Common myeloid progenitor, CD34-positive (primary cell): ENCODE results near the gene ZFR.
A peak's percentile ranks its signal among the peaks of the same experiment; 100 is the strongest.
"Not testable (repeated sequence)": the region's sequence is repeated elsewhere in the genome, so short reads cannot be mapped to it uniquely, and the experiment has no call there.

Experiments
- CTCF ChIA-PET: fragments of 350-600 bp; sonication (Branson Sonifier 250); formaldehyde crosslinking; loops from one replicate; lab custom pipeline; 2021; ENCODE audit warnings: antibody characterized with exemption; lab: Charles Lee
- POLR2A ChIA-PET: fragments of 350-600 bp; sonication (Branson Sonifier 250); formaldehyde crosslinking; loops from one replicate; lab custom pipeline; 2021; ENCODE audit warnings: antibody characterized with exemption; lab: Charles Lee
- DNase-seq, 3 donors: peaks; one replicate each; pipeline versions ENCODE4 v3.0.0 to v3.0.0-alpha.2; 2013
- H3K27ac ChIP-seq, 2 experiments: 1 replicate in 1 of 2; 2 replicates in 1 of 2; pipeline ENCODE4 v1.7.0; 2013; ENCODE audit warnings: inconsistent platforms in 2 of 2, low read length in 2 of 2, mild to moderate bottlenecking in 2 of 2, low read depth in 1 of 2, moderate library complexity in 1 of 2; ENCODE audit not compliant: severe bottlenecking in 2 of 2, insufficient read depth in 1 of 2, poor library complexity in 1 of 2
- H3K27me3 ChIP-seq, 5 experiments: replicated peaks in 2 of 5; 1 replicate in 3 of 5; 2 replicates in 2 of 5; pipeline versions ENCODE4 v1.6.1 to v1.7.0; 2013; ENCODE audit warnings: low read length in 4 of 5, mild to moderate bottlenecking in 2 of 5, moderate library complexity in 2 of 5, inconsistent platforms in 1 of 5; ENCODE audit not compliant: insufficient read depth in 5 of 5, control insufficient read depth in 4 of 5
- H3K36me3 ChIP-seq, 4 experiments: 1 replicate in 2 of 4; 2 replicates in 2 of 4; pipeline versions ENCODE4 v1.6.1 to v1.7.0; 2013; ENCODE audit warnings: low read length in 3 of 4, control low read depth in 1 of 4, mild to moderate bottlenecking in 1 of 4; ENCODE audit not compliant: control insufficient read depth in 4 of 4, insufficient read depth in 4 of 4
- H3K4me1 ChIP-seq, 4 experiments: 1 replicate in 3 of 4; 2 replicates in 1 of 4; pipeline versions ENCODE4 v1.6.1 to v1.7.1; 2013; ENCODE audit warnings: low read length in 3 of 4, mild to moderate bottlenecking in 3 of 4, control low read depth in 1 of 4, inconsistent platforms in 1 of 4, moderate library complexity in 1 of 4; ENCODE audit not compliant: control insufficient read depth in 4 of 4, insufficient read depth in 4 of 4; ENCODE audit errors: control extremely low read depth in 1 of 4
- H3K4me3 ChIP-seq, 7 experiments: 1 replicate in 4 of 7; 2 replicates in 3 of 7; pipeline versions ENCODE4 v1.5.1 to v1.7.0; 2013; ENCODE audit warnings: mild to moderate bottlenecking in 7 of 7, low read length in 6 of 7, moderate library complexity in 6 of 7, inconsistent platforms in 2 of 7, low read depth in 2 of 7, control low read depth in 1 of 7; ENCODE audit not compliant: insufficient read depth in 4 of 7, control insufficient read depth in 1 of 7; ENCODE audit errors: extremely low read depth in 1 of 7
- H3K9me3 ChIP-seq, 5 experiments: 1 replicate in 4 of 5; 2 replicates in 1 of 5; pipeline versions ENCODE4 v1.6.1 to v1.7.1; 2013; ENCODE audit warnings: low read length in 4 of 5, mild to moderate bottlenecking in 2 of 5, inconsistent platforms in 1 of 5, low read depth in 1 of 5, moderate library complexity in 1 of 5; ENCODE audit not compliant: control insufficient read depth in 4 of 5, insufficient read depth in 2 of 5; ENCODE audit errors: control extremely low read depth in 1 of 5
- WGBS: methylation state at CpG from one replicate; pipeline ENCODE4 v1.1.5; 2013; ENCODE audit not compliant: insufficient coverage; 5-methylcytosine and 5-hydroxymethylcytosine counted together

ZFR gene

GRCh38 chr5:32403760-32404159 lies 40.8 kb downstream of the ZFR start:
- Histone ChIP-seq H3K27me3 (no peaks in the 10 kb centered on the region), H3K36me3 (peaks cover 38 to 90% (median 69%) of the 10 kb centered on the region in 4 experiments), H3K27ac (no peak overlapping the region), H3K9me3 (no peaks in the 10 kb centered on the region), H3K4me3 (no peak overlapping the region), H3K4me1 (no peaks in the 10 kb centered on the region)
- POLR2A ChIA-PET: no interaction called here
- DNase-seq: no peak
- WGBS: 95% methylated on average over 5 of the region's 6 CpGs
- CTCF ChIA-PET: interaction anchor here (0.9 to 1.9 kb wide), 4 partner anchors 10 to 186 kb away, joined by 3 to 6 read pairs (median 4); no protein-coding TSS in a partner anchor

- CTCF ChIA-PET: interaction anchor here (0.5 to 1.0 kb wide), 3 partner anchors 8 to 72 kb away, joined by 3 to 4 read pairs (median 3); no protein-coding TSS in a partner anchor
- Histone ChIP-seq H3K36me3 (peaks cover 29 to 92% (median 71%) of the 10 kb centered on the region in 4 experiments), H3K27me3 (no peaks in the 10 kb centered on the region), H3K9me3 (no peaks in the 10 kb centered on the region), H3K4me3 (no peak overlapping the region), H3K27ac (no peak overlapping the region), H3K4me1 (no peaks in the 10 kb centered on the region)
- DNase-seq: no peak
- POLR2A ChIA-PET: no interaction called here
- 88% methylated on average over 1 of the region's 1 CpG for WGBS
These were observed 44.1 kb downstream of the ZFR start for GRCh38 chr5:32400401-32400800.

DNA sequence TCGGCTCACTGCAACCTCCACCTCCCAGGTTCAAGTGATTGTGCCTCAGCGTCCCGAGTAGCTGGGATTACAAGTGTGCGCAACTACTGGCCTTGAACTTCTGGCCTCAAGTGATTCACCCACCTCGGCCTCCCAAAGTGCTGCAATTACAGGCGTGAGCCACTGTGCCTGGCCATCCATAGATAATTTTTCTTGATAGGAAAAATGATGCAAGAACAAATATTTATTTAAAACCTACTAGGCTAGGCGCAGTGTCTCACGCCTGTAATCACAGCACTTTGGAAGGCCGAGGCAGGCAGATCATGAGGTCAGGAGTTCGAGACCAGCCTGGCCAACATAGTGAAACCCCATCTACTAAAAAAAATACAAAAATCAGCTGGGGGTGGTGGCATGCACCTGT lies 45.8 kb downstream of the ZFR start:
- DNase-seq, H3K4me3 ChIP-seq, H3K27me3 ChIP-seq, H3K4me1 ChIP-seq, H3K9me3 ChIP-seq, H3K27ac ChIP-seq, POLR2A ChIA-PET: not testable (repeated sequence)
- CTCF ChIA-PET: interaction anchor here (0.7 to 1.5 kb wide), 7 partner anchors 8 to 215 kb away, joined by 3 to 4 read pairs (median 3); no protein-coding TSS in a partner anchor
- peaks cover 29 to 91% (median 66%) of the 10 kb centered on the region in 4 experiments for H3K36me3 ChIP-seq
- 96% methylated on average over 5 of the region's 10 CpGs for WGBS

- ChIA-PET POLR2A (no interaction called here), CTCF (no interaction called here)
- 100% methylated on average over 3 of the region's 4 CpGs for WGBS
- Histone ChIP-seq H3K27ac (no peak overlapping the region), H3K9me3 (no peaks in the 10 kb centered on the region), H3K27me3 (no peaks in the 10 kb centered on the region), H3K36me3 (peaks cover 20 to 87% (median 66%) of the 10 kb centered on the region in 4 experiments), H3K4me3 (no peak overlapping the region), H3K4me1 (no peaks in the 10 kb centered on the region)
- no peak for DNase-seq
These were observed 49.6 kb downstream of the ZFR start for GRCh38 chr5:32394981-32395380.

GRCh38 chr5:32392039-32392438 lies 52.5 kb downstream of the ZFR start:
- no peak overlapping the region for H3K27ac ChIP-seq
- no peaks in the 10 kb centered on the region for H3K27me3 ChIP-seq
- DNase-seq: no peak
- no CpG with 5 or more reads among the region's 3 CpGs for WGBS
- CTCF ChIA-PET: interaction anchor here (0.9 kb wide), 1 partner anchor 8 kb away, joined by 3 read pairs; no protein-coding TSS in a partner anchor
- H3K9me3 ChIP-seq: no peaks in the 10 kb centered on the region
- no peaks in the 10 kb centered on the region for H3K4me1 ChIP-seq
- H3K4me3 ChIP-seq: no peak overlapping the region
- H3K36me3 ChIP-seq: peaks cover 25 to 90% (median 66%) of the 10 kb centered on the region in 4 experiments
- POLR2A ChIA-PET: interaction anchor here (0.6 kb wide), 1 partner anchor 286 kb away, joined by 3 read pairs; no protein-coding TSS in a partner anchor

- ChIA-PET CTCF (interaction anchor here (1.1 to 1.5 kb wide), 3 partner anchors 8 to 222 kb away, joined by 3 to 4 read pairs (median 3); no protein-coding TSS in a partner anchor), POLR2A (interaction anchor here (0.7 kb wide), 1 partner anchor 12 kb away, joined by 5 read pairs; no protein-coding TSS in a partner anchor)
- peak overlapping the region in 1 of 2 experiments; percentile 10 for H3K27ac ChIP-seq
- WGBS: 100% methylated on average over 9 of the region's 10 CpGs
- H3K4me3 ChIP-seq: no peak overlapping the region
- H3K9me3 ChIP-seq: no peaks in the 10 kb centered on the region
- no peaks in the 10 kb centered on the region for H3K4me1 ChIP-seq
- no peak for DNase-seq
- no peaks in the 10 kb centered on the region for H3K27me3 ChIP-seq
- H3K36me3 ChIP-seq: peaks cover 29 to 85% (median 63%) of the 10 kb centered on the region in 4 experiments
These were observed 53.5 kb downstream of the ZFR start for GRCh38 chr5:32390819-32391591.
